Calu3 (cell line): ENCODE measurements around the gene FAM50B. TPM values are rescaled to one million over a fixed set of nuclear protein-coding genes. Genes with fewer than 3 reads are reported as not detected.
A peak's percentile ranks its signal among the peaks of the same experiment; 100 is the strongest.

ENCODE experiments used
- BruUV-seq: library from RNA; stranded (reverse); fragments of 400-500 nt; replicated peaks from 2 replicates; lab custom pipeline; 2021; lab: Mats Ljungman, UMichigan
- CTCF ChIA-PET: fragments of 300-600 bp; sonication (Branson Sonifier 250); formaldehyde crosslinking; loops from one replicate; lab custom pipeline; 2022; ENCODE audit warnings: antibody characterized with exemption; lab: Charles Lee
- DNase-seq: peaks from one replicate; pipeline ENCODE4 v3.0.0; 2022
- H3K27ac Mint-ChIP-seq: one replicate; pipeline ENCODE4 v1.8.0; 2022; ENCODE audit warnings: mixed read lengths; ENCODE audit not compliant: unreplicated experiment
- H3K27me3 Mint-ChIP-seq: one replicate; pipeline ENCODE4 v1.8.0; 2022; ENCODE audit warnings: mixed read lengths; ENCODE audit not compliant: unreplicated experiment
- H3K36me3 Mint-ChIP-seq: one replicate; pipeline ENCODE4 v1.8.0; 2022; ENCODE audit warnings: mild to moderate bottlenecking, moderate library complexity, mixed read lengths; ENCODE audit not compliant: insufficient read depth, unreplicated experiment
- H3K4me1 Mint-ChIP-seq: one replicate; pipeline ENCODE4 v1.8.0; 2022; ENCODE audit warnings: mild to moderate bottlenecking, low read depth, mixed read lengths; ENCODE audit not compliant: unreplicated experiment
- H3K4me3 Mint-ChIP-seq: one replicate; pipeline ENCODE4 v1.8.0; 2022; ENCODE audit warnings: mild to moderate bottlenecking, low read depth, moderate library complexity, mixed read lengths; ENCODE audit not compliant: unreplicated experiment
- H3K9me3 Mint-ChIP-seq: one replicate; pipeline ENCODE4 v1.8.0; 2022; ENCODE audit warnings: low read depth, mixed read lengths; ENCODE audit not compliant: unreplicated experiment
- intact Hi-C: fragments of 100-400 bp; cut with micrococcal nuclease; formaldehyde crosslinking; loops from one replicate; pipeline ENCODE4 v1.10.0; 2022; ENCODE audit not compliant: unreplicated experiment
- total RNA-seq: library from RNA; stranded (reverse); gene quantifications from 2 replicates; pipeline ENCODE4 v1.2.3, GENCODE V29; 2022
- TF ChIP-seq, protein P1 (sequence below): fragments of 200-600 bp; IDR thresholded peaks from one replicate; pipeline ENCODE4 v1.8.0; 2022; ENCODE audit warnings: antibody characterized with exemption; ENCODE audit not compliant: unreplicated experiment

Gene FAM50B
- total RNA-seq, 1 experiment from 2014 or later = 5.8 TPM

DNA sequence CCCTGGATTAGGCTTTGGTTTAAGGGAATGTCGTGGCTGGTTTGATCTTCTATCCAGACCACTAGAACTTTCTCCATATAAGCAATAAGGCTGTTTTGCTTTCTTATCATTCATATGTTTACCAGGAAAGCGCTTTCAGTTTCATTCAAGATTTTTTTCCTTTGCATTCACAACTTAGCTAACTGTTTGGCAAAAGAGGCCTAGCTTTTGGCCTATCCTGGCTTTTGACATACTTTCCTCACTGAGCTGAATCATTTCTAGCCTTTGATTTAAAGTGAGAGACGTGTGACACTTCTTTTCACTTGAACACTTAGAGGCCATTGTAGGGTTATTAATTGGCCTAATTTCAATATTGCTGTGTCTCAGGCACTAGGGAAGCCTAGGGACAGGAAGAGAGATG lies 1.7 kb upstream of the FAM50B start:
- CTCF ChIA-PET = interaction anchor here (1.5 kb wide), 1 partner anchor 86 kb away, joined by 6 read pairs; no protein-coding TSS in a partner anchor
- Mint-ChIP-seq H3K27me3 (no peaks in the 10 kb centered on the region), H3K27ac (no peak overlapping the region), H3K4me1 (peaks cover 23% of the 10 kb centered on the region), H3K4me3 (no peak overlapping the region), H3K36me3 (peaks cover 8% of the 10 kb centered on the region), H3K9me3 (no peaks in the 10 kb centered on the region)
- DNase-seq = no peak
- BruUV-seq = no TSS peak
- TF ChIP-seq, protein P1, sequence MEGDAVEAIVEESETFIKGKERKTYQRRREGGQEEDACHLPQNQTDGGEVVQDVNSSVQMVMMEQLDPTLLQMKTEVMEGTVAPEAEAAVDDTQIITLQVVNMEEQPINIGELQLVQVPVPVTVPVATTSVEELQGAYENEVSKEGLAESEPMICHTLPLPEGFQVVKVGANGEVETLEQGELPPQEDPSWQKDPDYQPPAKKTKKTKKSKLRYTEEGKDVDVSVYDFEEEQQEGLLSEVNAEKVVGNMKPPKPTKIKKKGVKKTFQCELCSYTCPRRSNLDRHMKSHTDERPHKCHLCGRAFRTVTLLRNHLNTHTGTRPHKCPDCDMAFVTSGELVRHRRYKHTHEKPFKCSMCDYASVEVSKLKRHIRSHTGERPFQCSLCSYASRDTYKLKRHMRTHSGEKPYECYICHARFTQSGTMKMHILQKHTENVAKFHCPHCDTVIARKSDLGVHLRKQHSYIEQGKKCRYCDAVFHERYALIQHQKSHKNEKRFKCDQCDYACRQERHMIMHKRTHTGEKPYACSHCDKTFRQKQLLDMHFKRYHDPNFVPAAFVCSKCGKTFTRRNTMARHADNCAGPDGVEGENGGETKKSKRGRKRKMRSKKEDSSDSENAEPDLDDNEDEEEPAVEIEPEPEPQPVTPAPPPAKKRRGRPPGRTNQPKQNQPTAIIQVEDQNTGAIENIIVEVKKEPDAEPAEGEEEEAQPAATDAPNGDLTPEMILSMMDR = no peak
- intact Hi-C loops = loop anchor here (10.0 kb wide), 1 partner anchor 127 kb away; no protein-coding TSS in a partner anchor

DNA sequence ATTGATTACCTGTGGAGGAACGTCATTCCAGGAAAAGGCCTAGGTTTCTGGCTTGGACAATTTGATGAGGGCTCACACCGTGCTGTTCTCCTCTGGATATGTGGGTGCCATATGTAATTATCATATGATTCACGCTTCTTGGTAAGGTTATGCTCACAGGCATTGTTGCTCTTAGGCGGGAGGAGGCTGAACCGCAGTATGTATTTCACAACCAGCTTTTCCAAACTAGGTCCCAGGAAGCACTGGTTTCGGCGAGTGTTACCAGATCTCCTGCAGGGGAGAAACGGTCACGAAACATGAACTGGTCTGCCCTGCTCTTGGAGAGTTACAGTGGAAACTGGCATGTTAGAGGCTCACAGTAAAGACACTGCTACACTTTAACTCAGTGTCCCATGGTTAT lies 793 bp upstream of the FAM50B start:
- intact Hi-C loops = loop anchor here (10.0 kb wide), 1 partner anchor 126 kb away; no protein-coding TSS in a partner anchor
- TF ChIP-seq, protein P1 = no peak
- H3K27me3 Mint-ChIP-seq = no peaks in the 10 kb centered on the region
- DNase-seq = no peak
- peak overlapping the region; percentile 66 for H3K4me3 Mint-ChIP-seq
- H3K9me3 Mint-ChIP-seq = no peaks in the 10 kb centered on the region
- no TSS peak for BruUV-seq
- CTCF ChIA-PET = interaction anchor here (0.6 to 2.1 kb wide), 13 partner anchors 13 to 142 kb away, joined by 3 to 31 read pairs (median 6); no protein-coding TSS in a partner anchor
- no peak overlapping the region for H3K27ac Mint-ChIP-seq
- peaks cover 8% of the 10 kb centered on the region for H3K36me3 Mint-ChIP-seq
- peaks cover 16% of the 10 kb centered on the region for H3K4me1 Mint-ChIP-seq

DNA sequence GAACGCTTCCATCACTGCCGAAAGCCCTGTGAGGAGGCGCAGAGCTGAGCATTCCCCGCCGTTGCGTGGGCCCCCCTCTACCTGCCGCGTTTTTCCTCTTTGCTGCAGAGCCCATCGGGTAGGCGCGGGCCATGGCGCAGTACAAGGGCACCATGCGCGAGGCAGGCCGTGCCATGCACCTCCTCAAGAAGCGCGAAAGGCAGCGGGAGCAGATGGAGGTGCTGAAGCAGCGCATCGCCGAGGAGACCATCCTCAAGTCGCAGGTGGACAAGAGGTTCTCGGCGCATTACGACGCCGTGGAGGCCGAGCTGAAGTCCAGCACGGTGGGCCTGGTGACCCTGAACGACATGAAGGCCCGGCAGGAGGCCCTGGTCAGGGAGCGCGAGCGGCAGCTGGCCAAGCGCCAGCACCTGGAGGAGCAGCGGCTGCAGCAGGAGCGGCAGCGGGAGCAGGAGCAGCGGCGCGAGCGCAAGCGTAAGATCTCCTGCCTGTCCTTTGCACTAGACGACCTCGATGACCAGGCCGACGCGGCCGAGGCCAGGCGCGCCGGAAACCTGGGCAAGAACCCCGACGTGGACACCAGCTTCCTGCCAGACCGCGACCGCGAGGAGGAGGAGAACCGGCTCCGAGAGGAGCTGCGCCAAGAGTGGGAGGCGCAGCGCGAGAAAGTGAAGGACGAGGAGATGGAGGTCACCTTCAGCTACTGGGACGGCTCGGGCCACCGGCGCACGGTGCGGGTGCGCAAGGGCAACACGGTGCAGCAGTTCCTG lies 693 bp downstream of the FAM50B start:
- CTCF ChIA-PET = interaction anchor here (1.2 to 2.1 kb wide), 7 partner anchors 24 to 140 kb away, joined by 3 to 31 read pairs (median 13); no protein-coding TSS in a partner anchor
- H3K27me3 Mint-ChIP-seq = no peaks in the 10 kb centered on the region
- no peak overlapping the region for H3K27ac Mint-ChIP-seq
- H3K36me3 Mint-ChIP-seq = peaks cover 8% of the 10 kb centered on the region
- DNase-seq = no peak
- H3K4me3 Mint-ChIP-seq = peak overlapping the region; percentile 66
- TF ChIP-seq, protein P1 = no peak
- intact Hi-C loops = loop anchor here (10.0 kb wide), 1 partner anchor 125 kb away; no protein-coding TSS in a partner anchor
- BruUV-seq = no TSS peak
- no peaks in the 10 kb centered on the region for H3K9me3 Mint-ChIP-seq
- H3K4me1 Mint-ChIP-seq = peaks cover 9% of the 10 kb centered on the region

DNA sequence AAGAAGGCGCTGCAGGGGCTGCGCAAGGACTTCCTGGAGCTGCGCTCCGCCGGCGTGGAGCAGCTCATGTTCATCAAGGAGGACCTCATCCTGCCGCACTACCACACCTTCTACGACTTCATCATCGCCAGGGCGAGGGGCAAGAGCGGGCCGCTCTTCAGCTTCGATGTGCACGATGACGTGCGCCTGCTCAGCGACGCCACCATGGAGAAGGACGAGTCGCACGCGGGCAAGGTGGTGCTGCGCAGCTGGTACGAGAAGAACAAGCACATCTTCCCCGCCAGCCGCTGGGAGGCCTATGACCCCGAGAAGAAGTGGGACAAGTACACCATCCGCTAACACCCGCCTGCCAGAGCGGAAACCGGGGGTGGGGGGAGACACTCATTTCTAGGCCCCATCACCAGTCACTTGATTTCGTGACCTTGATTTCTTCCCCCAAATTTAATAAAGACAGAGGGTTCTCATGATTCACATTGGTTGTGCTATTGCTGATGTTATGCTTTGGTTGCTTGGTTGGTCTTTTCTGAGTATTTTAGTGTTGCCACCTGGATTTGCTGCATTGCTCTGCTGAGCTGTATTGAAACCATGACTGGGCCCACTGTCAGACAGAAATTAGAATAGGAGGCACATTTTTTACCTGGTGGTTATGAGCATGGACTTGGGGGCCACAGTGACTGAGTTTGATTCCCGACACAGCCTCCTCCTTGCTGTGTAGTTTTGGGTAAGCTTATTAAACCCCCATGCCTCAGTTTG lies 1.5 kb downstream of the FAM50B start:
- no peaks in the 10 kb centered on the region for H3K9me3 Mint-ChIP-seq
- no peaks in the 10 kb centered on the region for H3K27me3 Mint-ChIP-seq
- H3K36me3 Mint-ChIP-seq = peaks cover 8% of the 10 kb centered on the region
- CTCF ChIA-PET = interaction anchor here (2.0 to 2.1 kb wide), 2 partner anchors 82 to 140 kb away, joined by 13 to 31 read pairs; no protein-coding TSS in a partner anchor
- TSS peak; percentile 51 for BruUV-seq
- DNase-seq = no peak
- peaks cover 9% of the 10 kb centered on the region for H3K4me1 Mint-ChIP-seq
- H3K27ac Mint-ChIP-seq = no peak overlapping the region
- TF ChIP-seq, protein P1 = no peak
- intact Hi-C loops = no loop called here
- peak overlapping the region; percentile 66 for H3K4me3 Mint-ChIP-seq
